Liver (tissue), 9 donors: ENCODE measurements around the gene PLEKHA5. TPM values are rescaled to one million over a fixed set of nuclear protein-coding genes. Genes with fewer than 3 reads are reported as not detected.

ENCODE experiments used
- DNase-seq: peaks from one replicate; pipeline ENCODE4 v3.0.0-alpha.2; 2017; ENCODE audit warnings: low spot score
- H3K27ac ChIP-seq, 2 donors: one replicate each; pipeline ENCODE4 v1.7.0; 2013; ENCODE audit warnings: inconsistent platforms in 2 of 2, low read length in 2 of 2, control low read depth in 1 of 2, low read depth in 1 of 2, mild to moderate bottlenecking in 1 of 2
- H3K27me3 ChIP-seq, 4 donors: one replicate each; pipeline versions ENCODE4 v1.6.1 to v1.7.0; 2013; ENCODE audit warnings: low read length in 3 of 4, inconsistent platforms in 1 of 4, mild to moderate bottlenecking in 1 of 4, moderate library complexity in 1 of 4; ENCODE audit not compliant: control insufficient read depth in 4 of 4, insufficient read depth in 4 of 4
- H3K36me3 ChIP-seq, 4 donors: one replicate each; pipeline versions ENCODE4 v1.6.1 to v1.7.0; 2013; ENCODE audit warnings: low read length in 3 of 4, mild to moderate bottlenecking in 3 of 4, low read depth in 1 of 4, moderate library complexity in 1 of 4; ENCODE audit not compliant: control insufficient read depth in 4 of 4, insufficient read depth in 3 of 4
- H3K4me1 ChIP-seq, 4 donors: one replicate each; pipeline versions ENCODE4 v1.6.1 to v1.7.0; 2013; ENCODE audit warnings: low read length in 3 of 4, mild to moderate bottlenecking in 3 of 4, moderate library complexity in 1 of 4; ENCODE audit not compliant: control insufficient read depth in 4 of 4, insufficient read depth in 4 of 4
- H3K4me3 ChIP-seq, 3 donors: one replicate each; pipeline versions ENCODE4 v1.6.1 to v1.7.0; 2013; ENCODE audit warnings: low read length in 3 of 3, control low read depth in 1 of 3, low read depth in 1 of 3, mild to moderate bottlenecking in 1 of 3
- H3K9ac ChIP-seq, 2 donors: one replicate each; pipeline ENCODE4 v1.7.0; 2013; ENCODE audit warnings: low read length in 2 of 2, mild to moderate bottlenecking in 2 of 2, moderate library complexity in 2 of 2, control low read depth in 1 of 2, low read depth in 1 of 2
- H3K9me3 ChIP-seq, 4 donors: one replicate each; pipeline versions ENCODE4 v1.6.1 to v1.7.0; 2013; ENCODE audit warnings: low read length in 3 of 4; ENCODE audit not compliant: control insufficient read depth in 4 of 4
- FOXA2 ChIP-seq: IDR thresholded peaks from 2 replicates; pipeline ENCODE4 v1.6.1; 2016; ENCODE audit warnings: antibody characterized with exemption
- GABPA ChIP-seq, 2 donors: IDR thresholded peaks in 1 of 2; conservative IDR thresholded peaks in 1 of 2; 2 replicates each; pipeline ENCODE4 v1.6.1; 2016; ENCODE audit warnings: antibody characterized with exemption in 2 of 2, mild to moderate bottlenecking in 1 of 2, moderate library complexity in 1 of 2
- HNF4A ChIP-seq, 2 donors: conservative IDR thresholded peaks; 2 replicates each; pipeline ENCODE4 v1.6.1; 2016; ENCODE audit warnings: antibody characterized with exemption in 2 of 2, mild to moderate bottlenecking in 2 of 2
- HNF4G ChIP-seq: IDR thresholded peaks from 2 replicates; pipeline ENCODE4 v1.6.1; 2016; ENCODE audit warnings: antibody characterized with exemption
- JUND ChIP-seq, 2 donors: IDR thresholded peaks; 2 replicates each; pipeline ENCODE4 v1.6.1; 2016; ENCODE audit warnings: antibody characterized with exemption in 2 of 2
- NR2F2 ChIP-seq: IDR thresholded peaks from 2 replicates; pipeline ENCODE4 v1.6.1; 2016; ENCODE audit warnings: antibody characterized with exemption
- RAD21 ChIP-seq, 2 donors: IDR thresholded peaks; 2 replicates each; pipeline ENCODE4 v1.6.1; 2016; ENCODE audit warnings: antibody characterized with exemption in 2 of 2, mild to moderate bottlenecking in 2 of 2
- RXRA ChIP-seq, 2 donors: IDR thresholded peaks; 2 replicates each; pipeline ENCODE4 v1.6.1; 2017 to 2018; ENCODE audit warnings: antibody characterized with exemption in 2 of 2, mild to moderate bottlenecking in 1 of 2
- SP1 ChIP-seq: IDR thresholded peaks from 2 replicates; pipeline ENCODE4 v1.6.1; 2018; ENCODE audit warnings: antibody characterized with exemption, mild to moderate bottlenecking
- TAF1 ChIP-seq: conservative IDR thresholded peaks from 2 replicates; pipeline ENCODE4 v1.6.1; 2016; ENCODE audit warnings: antibody characterized with exemption, mild to moderate bottlenecking
- YY1 ChIP-seq: IDR thresholded peaks from 2 replicates; pipeline ENCODE4 v1.6.1; 2016; ENCODE audit warnings: antibody characterized with exemption, mild to moderate bottlenecking
- WGBS: extraction: QIAGEN DNeasy Blood & Tissue Kit; methylation state at CpG from one replicate; pipeline ENCODE4 v1.1.7; 2013; 5-methylcytosine and 5-hydroxymethylcytosine counted together
- polyA plus RNA-seq, 2 donors: library from polyadenylated mRNA; stranded (reverse) in 1 of 2; unstranded in 1 of 2; fragments of 200-250 nt in 1 of 2; fragments of >200 nt in 1 of 2; fragmentation: Nextera tagmentation in 1 of 2; extraction: Ambion mirVana in 1 of 2; gene quantifications; one replicate each; pipeline versions ENCODE4 v1.2.1 to v1.2.3, GENCODE V29; 2013 to 2015
- total RNA-seq, 2 donors: library from RNA; depleted of rRNA; stranded (reverse); fragments of >200 nt; gene quantifications; one replicate each; pipeline ENCODE4 v1.2.3, GENCODE V29; 2014
- TF ChIP-seq, protein P1 (sequence below): IDR thresholded peaks from 2 replicates; pipeline ENCODE4 v1.6.1; 2016; ENCODE audit warnings: antibody characterized with exemption
- TF ChIP-seq, protein P2 (sequence below): IDR thresholded peaks from 2 replicates; pipeline ENCODE4 v1.6.1; 2016; ENCODE audit warnings: antibody characterized with exemption
- TF ChIP-seq, protein P3 (sequence below): IDR thresholded peaks from 2 replicates; pipeline ENCODE4 v1.6.1; 2016; ENCODE audit warnings: antibody characterized with exemption
- TF ChIP-seq, protein P4 (sequence below): IDR thresholded peaks from 2 replicates; pipeline ENCODE4 v1.6.1; 2016; ENCODE audit warnings: antibody characterized with exemption, mild to moderate bottlenecking
- TF ChIP-seq, protein P5 (sequence below): fragments of 150-350 bp; IDR thresholded peaks from 2 replicates; pipeline ENCODE4 v1.5.1; 2017; ENCODE audit warnings: improper control_type of control experiment, low read depth, low read length; ENCODE audit not compliant: missing input control
- donor health status: healthy.
- donor health status: healthy.
- donor health status: healthy.
- donor health status: healthy.
- donor health status: healthy.

The PLEKHA5 gene
- total and polyA plus RNA-seq, 4 donors: 4.6 to 25.5 (median 16.8) TPM

DNA sequence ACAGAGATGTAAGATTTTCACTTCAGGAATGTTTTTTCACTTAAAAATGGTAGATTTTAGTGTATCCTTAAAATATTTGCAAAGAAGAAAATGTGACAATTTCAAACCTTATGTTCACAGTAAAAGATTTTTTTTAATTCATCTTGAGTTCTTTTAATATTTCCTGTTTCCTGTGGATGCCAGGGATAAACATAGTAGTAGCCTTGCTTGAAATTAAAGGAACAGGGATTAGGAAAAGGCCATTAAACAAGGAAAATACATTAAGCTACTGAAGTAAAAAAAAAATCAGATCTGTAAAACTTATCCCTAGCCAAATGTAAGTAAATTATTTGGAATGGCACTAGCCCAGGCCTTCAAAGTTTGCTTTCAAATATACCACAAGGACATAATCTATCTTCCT is 171.7 kb downstream of the PLEKHA5 start:
- DNase-seq: no peak
- Histone ChIP-seq H3K4me3 (no peak overlapping the region), H3K27ac (no peak overlapping the region), H3K9me3 (no peaks in the 10 kb centered on the region), H3K4me1 (no peaks in the 10 kb centered on the region), H3K9ac (no peak overlapping the region), H3K36me3 (peaks cover 0 to 8% (median 5%) of the 10 kb centered on the region in 4 donors), H3K27me3 (no peaks in the 10 kb centered on the region)
- no peak for TF ChIP-seq RXRA (IDR thresholded peaks at IDR 0.05)
- TF ChIP-seq HNF4A (conservative IDR thresholded peaks at IDR 0.05): no peak
- TF ChIP-seq GABPA (IDR thresholded peaks at IDR 0.05 in 1 of 2, conservative IDR thresholded peaks at IDR 0.05 in 1 of 2): no peak
- TF ChIP-seq, protein P1, sequence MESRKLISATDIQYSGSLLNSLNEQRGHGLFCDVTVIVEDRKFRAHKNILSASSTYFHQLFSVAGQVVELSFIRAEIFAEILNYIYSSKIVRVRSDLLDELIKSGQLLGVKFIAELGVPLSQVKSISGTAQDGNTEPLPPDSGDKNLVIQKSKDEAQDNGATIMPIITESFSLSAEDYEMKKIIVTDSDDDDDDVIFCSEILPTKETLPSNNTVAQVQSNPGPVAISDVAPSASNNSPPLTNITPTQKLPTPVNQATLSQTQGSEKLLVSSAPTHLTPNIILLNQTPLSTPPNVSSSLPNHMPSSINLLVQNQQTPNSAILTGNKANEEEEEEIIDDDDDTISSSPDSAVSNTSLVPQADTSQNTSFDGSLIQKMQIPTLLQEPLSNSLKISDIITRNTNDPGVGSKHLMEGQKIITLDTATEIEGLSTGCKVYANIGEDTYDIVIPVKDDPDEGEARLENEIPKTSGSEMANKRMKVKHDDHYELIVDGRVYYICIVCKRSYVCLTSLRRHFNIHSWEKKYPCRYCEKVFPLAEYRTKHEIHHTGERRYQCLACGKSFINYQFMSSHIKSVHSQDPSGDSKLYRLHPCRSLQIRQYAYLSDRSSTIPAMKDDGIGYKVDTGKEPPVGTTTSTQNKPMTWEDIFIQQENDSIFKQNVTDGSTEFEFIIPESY: no peak
- TF ChIP-seq FOXA2: no peak
- TF ChIP-seq, protein P2, sequence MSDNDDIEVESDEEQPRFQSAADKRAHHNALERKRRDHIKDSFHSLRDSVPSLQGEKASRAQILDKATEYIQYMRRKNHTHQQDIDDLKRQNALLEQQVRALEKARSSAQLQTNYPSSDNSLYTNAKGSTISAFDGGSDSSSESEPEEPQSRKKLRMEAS: no peak
- no peak for TF ChIP-seq NR2F2
- TF ChIP-seq YY1: no peak
- TF ChIP-seq, protein P3, sequence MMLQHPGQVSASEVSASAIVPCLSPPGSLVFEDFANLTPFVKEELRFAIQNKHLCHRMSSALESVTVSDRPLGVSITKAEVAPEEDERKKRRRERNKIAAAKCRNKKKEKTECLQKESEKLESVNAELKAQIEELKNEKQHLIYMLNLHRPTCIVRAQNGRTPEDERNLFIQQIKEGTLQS: no peak
- TF ChIP-seq, protein P4, sequence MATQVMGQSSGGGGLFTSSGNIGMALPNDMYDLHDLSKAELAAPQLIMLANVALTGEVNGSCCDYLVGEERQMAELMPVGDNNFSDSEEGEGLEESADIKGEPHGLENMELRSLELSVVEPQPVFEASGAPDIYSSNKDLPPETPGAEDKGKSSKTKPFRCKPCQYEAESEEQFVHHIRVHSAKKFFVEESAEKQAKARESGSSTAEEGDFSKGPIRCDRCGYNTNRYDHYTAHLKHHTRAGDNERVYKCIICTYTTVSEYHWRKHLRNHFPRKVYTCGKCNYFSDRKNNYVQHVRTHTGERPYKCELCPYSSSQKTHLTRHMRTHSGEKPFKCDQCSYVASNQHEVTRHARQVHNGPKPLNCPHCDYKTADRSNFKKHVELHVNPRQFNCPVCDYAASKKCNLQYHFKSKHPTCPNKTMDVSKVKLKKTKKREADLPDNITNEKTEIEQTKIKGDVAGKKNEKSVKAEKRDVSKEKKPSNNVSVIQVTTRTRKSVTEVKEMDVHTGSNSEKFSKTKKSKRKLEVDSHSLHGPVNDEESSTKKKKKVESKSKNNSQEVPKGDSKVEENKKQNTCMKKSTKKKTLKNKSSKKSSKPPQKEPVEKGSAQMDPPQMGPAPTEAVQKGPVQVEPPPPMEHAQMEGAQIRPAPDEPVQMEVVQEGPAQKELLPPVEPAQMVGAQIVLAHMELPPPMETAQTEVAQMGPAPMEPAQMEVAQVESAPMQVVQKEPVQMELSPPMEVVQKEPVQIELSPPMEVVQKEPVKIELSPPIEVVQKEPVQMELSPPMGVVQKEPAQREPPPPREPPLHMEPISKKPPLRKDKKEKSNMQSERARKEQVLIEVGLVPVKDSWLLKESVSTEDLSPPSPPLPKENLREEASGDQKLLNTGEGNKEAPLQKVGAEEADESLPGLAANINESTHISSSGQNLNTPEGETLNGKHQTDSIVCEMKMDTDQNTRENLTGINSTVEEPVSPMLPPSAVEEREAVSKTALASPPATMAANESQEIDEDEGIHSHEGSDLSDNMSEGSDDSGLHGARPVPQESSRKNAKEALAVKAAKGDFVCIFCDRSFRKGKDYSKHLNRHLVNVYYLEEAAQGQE: no peak
- TF ChIP-seq, protein P5, sequence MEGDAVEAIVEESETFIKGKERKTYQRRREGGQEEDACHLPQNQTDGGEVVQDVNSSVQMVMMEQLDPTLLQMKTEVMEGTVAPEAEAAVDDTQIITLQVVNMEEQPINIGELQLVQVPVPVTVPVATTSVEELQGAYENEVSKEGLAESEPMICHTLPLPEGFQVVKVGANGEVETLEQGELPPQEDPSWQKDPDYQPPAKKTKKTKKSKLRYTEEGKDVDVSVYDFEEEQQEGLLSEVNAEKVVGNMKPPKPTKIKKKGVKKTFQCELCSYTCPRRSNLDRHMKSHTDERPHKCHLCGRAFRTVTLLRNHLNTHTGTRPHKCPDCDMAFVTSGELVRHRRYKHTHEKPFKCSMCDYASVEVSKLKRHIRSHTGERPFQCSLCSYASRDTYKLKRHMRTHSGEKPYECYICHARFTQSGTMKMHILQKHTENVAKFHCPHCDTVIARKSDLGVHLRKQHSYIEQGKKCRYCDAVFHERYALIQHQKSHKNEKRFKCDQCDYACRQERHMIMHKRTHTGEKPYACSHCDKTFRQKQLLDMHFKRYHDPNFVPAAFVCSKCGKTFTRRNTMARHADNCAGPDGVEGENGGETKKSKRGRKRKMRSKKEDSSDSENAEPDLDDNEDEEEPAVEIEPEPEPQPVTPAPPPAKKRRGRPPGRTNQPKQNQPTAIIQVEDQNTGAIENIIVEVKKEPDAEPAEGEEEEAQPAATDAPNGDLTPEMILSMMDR: no peak
- TF ChIP-seq HNF4G: no peak

DNA sequence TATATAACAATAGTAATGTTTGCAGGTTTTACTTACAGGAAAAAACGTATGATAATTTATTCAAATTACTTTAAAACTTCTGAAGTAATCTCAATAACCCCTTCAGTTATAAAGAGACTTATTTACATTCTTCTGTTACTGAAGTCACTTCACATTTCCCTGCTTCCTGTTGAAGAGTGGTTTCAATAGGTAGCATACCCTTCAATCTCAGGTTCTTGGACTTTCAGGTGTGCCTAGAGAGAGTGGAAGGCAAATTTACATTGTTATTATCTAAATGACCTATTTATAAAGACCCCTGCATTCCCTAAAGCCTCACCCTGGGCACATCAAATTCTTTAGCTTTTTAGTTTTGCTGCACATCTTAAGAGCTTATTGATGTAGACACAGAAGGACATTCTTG is 172.2 kb downstream of the PLEKHA5 start:
- Histone ChIP-seq H3K9ac (no peak overlapping the region), H3K9me3 (no peaks in the 10 kb centered on the region), H3K4me1 (no peaks in the 10 kb centered on the region), H3K4me3 (no peak overlapping the region), H3K27me3 (no peaks in the 10 kb centered on the region), H3K27ac (no peak overlapping the region), H3K36me3 (peaks cover 0 to 9% (median 5%) of the 10 kb centered on the region in 4 donors)
- TF ChIP-seq HNF4G (no peak), TAF1 (no peak), YY1 (no peak), FOXA2 (no peak), HNF4A (conservative IDR thresholded peaks at IDR 0.05) (no peak), JUND (IDR thresholded peaks at IDR 0.05) (no peak), SP1 (no peak), RAD21 (IDR thresholded peaks at IDR 0.05) (no peak), RXRA (IDR thresholded peaks at IDR 0.05) (no peak)
- TF ChIP-seq, protein P5: no peak
- TF ChIP-seq, protein P1: no peak
- TF ChIP-seq, protein P3: no peak
- TF ChIP-seq, protein P2: no peak
- 67% methylated on average over 1 of the region's 1 CpG for WGBS
- no peak for DNase-seq
